Measurements from ENCODE around the gene COL5A3. TPM values are rescaled to one million over a fixed set of nuclear protein-coding genes. Genes with fewer than 3 reads are reported as not detected.
"Not testable (repeated sequence)": the region's sequence is repeated elsewhere in the genome, so short reads cannot be mapped to it uniquely, and the experiment has no call there.

Gene COL5A3
- polyA plus RNA-seq, 1 donor: 77.6 TPM

DNA sequence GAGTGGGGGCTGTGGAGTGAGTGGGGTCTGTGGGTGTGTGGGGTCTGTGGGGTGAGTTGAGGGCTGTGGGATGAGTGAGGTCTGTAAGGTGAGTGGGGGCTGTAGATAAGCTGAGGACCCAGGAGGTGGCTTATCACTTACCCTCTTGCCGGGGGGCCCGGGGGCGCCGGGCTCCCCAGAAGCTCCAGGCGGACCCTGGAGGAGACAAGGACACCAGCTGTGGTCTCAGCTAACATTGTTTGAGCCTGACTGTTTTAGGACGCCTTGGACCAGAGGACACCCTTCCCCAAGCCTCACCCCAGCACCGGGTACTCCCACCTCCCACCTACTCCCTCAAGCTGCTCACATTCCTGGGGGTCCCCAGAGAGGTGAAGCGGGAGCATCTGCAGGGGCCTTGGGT, 39.8 kb downstream of the COL5A3 start:
- DNase-seq: no peak

- no peak for DNase-seq
These were observed 40.7 kb downstream of the COL5A3 start for GRCh38 chr19:9969688-9969975.

GRCh38 chr19:9968820-9969687, 41.2 kb downstream of the COL5A3 start:
- DNase-seq: no peak

GRCh38 chr19:9967326-9967725, 43.0 kb downstream of the COL5A3 start:
- no peak for DNase-seq

DNA sequence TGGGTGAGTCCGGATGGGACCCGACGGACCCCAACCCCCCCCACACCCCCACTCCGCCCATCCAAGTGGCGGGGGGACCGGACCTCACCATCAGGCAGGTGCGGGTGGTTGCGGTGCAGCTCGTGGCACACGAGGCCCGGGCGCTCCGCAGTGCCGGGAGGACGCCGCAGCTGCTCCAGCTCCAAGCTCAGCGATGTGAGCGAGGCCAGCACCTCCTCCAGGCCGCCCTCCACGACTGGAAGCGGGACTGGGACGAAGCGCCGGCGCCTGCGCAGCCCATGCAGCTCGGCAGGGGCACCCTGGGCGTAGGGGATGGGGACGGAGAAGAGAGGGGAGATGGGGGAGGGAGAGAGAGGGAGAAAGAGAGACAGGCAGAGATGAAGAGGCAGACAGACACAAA, 43.9 kb downstream of the COL5A3 start:
- no peak for DNase-seq

GRCh38 chr19:9966024-9966423, 44.3 kb downstream of the COL5A3 start:
- no peak for DNase-seq

DNA sequence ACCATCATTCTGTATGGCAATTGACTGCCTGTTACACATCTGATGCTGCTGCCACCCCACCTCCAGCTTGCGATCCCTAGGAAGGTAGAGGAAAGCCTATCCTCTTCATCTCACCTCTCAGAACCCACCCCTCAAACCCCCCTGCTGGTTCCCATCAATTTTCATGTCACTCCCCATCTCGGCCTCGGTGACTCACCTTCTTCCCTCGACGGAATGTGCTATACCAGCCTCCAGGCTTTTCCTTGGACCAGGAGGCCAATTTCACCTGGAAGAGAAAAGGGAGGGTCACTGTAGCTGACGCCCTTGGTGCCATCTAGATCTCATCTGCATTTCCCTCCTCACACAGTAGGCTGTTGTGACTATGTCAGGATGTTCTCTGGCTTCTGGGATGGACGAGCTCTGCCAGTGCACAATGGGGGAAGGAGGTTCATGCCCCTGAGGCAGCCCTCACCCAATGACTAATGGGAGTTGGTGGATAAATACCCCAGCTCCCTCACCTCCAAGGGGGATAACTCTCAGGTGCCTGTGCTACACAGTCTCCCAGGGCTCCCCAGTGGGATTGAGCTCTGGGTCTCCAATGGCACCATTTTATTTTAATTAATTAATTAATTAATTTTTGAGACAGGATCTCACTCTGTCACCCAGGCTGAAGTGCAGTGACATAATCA, 47.5 kb downstream of the COL5A3 start:
- no peak for DNase-seq

DNA sequence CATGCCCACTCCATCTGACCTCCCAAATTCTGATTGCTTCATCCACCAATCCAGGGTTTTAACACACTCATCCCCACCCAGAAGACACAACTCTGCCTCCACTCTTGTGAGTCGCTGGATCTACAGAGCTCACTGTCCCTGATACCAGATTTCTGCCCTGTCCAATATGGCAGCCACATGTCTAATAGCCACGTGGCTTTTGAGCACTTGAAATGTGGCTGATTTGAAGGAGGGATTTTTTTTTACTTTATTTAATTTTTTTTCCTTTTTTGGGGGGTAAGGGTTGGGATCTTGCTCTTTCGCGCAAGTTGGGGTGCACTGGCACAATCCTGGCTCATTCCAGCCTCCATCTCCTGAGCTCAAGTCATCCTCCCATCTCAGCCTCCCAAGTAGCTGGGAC, 49.2 kb downstream of the COL5A3 start:
- no peak for DNase-seq

DNA sequence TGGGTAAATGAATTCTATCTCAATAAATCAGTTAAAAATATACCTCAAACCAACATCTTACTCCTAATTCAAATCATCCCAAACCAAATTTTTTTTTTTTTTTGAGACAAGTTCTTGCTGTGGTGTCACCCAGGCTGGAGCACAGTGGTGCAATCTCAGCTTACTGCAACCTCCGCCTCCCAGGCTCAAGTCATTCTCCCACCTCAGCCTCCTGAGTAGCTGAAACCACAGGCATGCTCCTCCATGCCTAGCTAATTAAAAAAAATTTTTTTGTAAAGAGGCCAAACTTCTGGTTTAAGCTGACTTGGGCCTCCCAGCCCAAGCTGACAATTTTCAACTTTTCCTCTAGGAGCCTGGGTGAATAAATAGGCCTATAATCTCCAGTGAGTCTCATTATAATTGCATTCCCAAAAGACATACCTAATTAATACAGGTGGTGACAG, 51.9 kb downstream of the COL5A3 start:
- no peak for DNase-seq

DNA sequence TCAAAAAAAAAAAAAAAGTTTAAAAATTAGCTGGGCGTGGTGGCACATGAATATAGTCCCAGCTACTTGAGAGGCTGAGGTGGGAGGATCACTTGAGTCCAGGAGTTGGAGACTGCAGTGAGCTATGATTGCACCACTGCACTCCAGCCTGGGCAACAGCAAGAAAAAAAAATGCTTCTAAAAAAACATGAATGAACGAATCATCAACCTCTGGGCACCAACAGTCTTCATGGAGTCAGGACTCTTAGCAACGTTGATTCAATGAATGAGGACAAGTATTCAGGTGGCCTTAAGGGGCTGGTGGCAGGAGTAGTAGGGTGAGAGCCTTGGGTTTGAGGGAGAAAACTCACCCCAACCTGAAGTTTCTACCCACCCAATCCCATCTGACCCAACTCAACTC, 53.3 kb downstream of the COL5A3 start:
- no peak for DNase-seq

GRCh38 chr19:9953802-9954542, 56.3 kb downstream of the COL5A3 start:
- no peak for DNase-seq

- DNase-seq: no peak
These were observed 58.0 kb downstream of the COL5A3 start for GRCh38 chr19:9952276-9952675.

DNA sequence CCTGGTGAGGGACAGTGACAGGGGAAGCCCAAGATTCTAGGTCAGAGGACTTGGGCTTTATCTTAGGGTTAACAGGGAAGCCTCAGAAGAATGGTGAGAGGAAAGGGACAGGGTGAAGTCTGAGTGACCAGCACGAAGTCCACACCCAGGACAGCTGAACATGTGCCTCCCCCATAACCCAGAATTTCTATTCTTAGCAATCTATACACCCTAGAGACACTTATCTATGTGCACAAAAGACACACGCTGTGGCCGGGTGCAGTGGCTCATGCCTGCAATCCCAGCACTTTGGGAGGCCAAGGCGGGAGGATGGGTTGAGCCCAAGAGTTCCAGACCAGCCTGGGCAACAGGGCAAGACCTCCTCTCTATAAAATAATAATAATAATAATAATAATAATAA, 62.9 kb downstream of the COL5A3 start:
- DNase-seq: no peak

DNA sequence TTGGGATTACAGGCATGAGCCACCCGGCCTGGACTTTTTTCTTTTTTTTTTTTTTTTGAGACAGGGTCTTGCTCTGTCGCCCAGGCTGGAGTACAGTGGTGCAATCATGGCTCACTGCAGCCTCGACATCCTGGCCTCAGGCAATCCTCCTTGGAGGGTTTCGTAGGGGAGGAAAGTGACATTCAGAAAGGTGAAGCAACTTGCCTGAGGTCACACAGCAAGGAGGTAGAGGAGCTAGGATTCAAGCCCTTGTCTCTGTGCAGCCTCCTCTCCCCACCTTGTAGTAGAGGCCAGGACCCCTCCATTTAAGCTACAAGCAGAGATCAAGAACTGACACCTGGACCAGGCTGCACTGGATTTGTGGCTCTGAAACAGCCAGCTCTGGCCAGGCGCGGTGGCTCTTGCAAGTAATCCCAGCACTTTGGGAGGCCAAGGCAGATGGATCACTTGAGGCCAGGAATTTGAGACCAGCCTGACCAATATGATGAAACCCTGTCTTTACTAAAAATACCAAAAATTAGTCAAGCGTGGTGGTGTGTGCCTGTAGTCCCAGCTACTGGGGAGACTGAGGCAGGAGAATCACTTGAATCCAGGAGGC, 63.7 kb downstream of the COL5A3 start:
- DNase-seq: not testable (repeated sequence)

- DNase-seq: peak; percentile 95
These were observed 64.9 kb downstream of the COL5A3 start for GRCh38 chr19:9945319-9945966.

GRCh38 chr19:9943744-9944143, 66.6 kb downstream of the COL5A3 start:
- DNase-seq: no peak

DNA sequence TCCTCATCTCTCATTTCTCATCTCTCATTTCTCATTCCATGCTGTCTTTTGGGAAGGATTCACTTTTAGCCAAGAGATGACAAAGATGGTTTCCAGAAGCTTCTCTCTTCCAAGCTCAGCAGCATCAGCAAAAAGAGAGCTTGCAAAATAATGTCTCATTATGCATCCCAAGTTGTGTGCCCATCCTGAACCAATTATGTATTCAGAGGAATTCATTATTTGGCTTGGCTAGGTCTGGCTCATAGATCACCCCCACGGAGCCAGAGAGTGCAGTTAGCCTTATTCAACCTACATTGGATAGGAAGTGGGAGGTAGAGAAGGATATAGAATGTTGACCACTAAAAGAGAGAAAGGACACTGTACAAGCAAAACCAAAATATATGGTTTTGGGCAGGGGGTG, 68.6 kb downstream of the COL5A3 start:
- DNase-seq: no peak

- DNase-seq: no peak
These were observed 69.1 kb downstream of the COL5A3 start for GRCh38 chr19:9941231-9941630.

DNA sequence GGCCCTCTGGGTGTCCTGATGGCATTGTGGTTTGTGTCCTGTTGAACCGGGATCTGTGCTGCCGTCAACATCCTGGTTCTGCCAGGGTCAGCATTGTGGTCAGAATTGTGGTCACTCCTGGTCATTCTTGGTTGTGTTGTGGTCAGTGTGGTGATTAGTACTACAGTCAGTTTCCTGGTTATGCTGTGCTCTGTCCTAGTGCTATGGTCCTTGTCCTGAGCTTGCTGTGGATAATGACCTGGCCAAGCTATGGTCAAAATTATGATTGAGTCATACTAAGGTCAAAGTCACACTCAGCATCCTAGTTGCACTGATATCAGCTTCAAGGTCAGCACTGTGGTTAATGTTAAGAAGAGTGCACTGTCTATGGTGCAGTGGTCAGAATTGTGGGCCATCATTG, 69.5 kb downstream of the COL5A3 start:
- DNase-seq: no peak

- no peak for DNase-seq
These were observed 70.9 kb downstream of the COL5A3 start for GRCh38 chr19:9939301-9939913.

DNA sequence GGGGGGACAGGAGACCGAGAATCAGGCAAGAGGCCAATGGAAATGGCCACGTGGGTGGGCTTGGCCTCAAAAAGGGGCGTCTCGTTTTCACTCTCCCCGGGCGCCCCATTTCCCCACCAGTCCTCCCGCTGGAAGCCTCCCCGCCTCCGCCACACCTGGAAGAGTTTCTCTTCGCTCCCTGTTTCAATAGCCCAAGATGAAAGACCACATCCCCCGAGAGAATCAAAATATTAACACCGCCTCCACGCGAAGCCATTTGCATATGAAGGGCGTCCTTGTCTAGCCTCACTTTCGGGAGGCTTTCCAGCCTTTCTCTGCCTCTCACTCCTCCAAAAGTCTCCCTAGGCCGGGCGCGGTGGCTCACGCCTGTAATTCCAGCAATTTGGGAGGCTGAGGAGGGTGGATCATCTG, 73.3 kb downstream of the COL5A3 start:
- DNase-seq: no peak

- no peak for DNase-seq
These were observed 73.8 kb downstream of the COL5A3 start, which contains the start of gene OLFM2 for GRCh38 chr19:9936326-9937000. Gene OLFM2 (minus strand): TSS chr19:9936515. CDS start chr19:9936366, 149 bp downstream.

All from hindlimb muscle (tissue), 1 donor.